Fibroblast of lung (primary cell): ENCODE data around the gene PLA2G12B. TPM values are rescaled to one million over a fixed set of nuclear protein-coding genes. Genes with fewer than 3 reads are reported as not detected.
"Not testable (repeated sequence)": the region's sequence is repeated elsewhere in the genome, so short reads cannot be mapped to it uniquely, and the experiment has no call there.

Source experiments
- DNase-seq, 2 donors: peaks; one replicate each; pipeline versions ENCODE4 v3.0.0 to v3.0.0-alpha.2; 2010; ENCODE audit warnings: low read depth in 2 of 2
- H2AFZ ChIP-seq: 2 replicates; pipeline ENCODE4 v1.5.1; 2012; ENCODE audit warnings: low read length, control low read depth, inconsistent platforms
- H3K27ac ChIP-seq: 2 replicates; pipeline ENCODE4 v1.5.1; 2011; ENCODE audit warnings: low read length, control low read depth; ENCODE audit not compliant: insufficient read depth
- H3K27me3 ChIP-seq: 2 replicates; pipeline ENCODE4 v1.5.1; 2011; ENCODE audit warnings: mild to moderate bottlenecking, low read length; ENCODE audit not compliant: control insufficient read depth, insufficient read depth
- H3K36me3 ChIP-seq: 2 replicates; pipeline ENCODE4 v1.5.1; 2011; ENCODE audit warnings: low read length; ENCODE audit not compliant: control insufficient read depth, insufficient read depth
- H3K4me1 ChIP-seq: 2 replicates; pipeline ENCODE4 v1.5.1; 2011; ENCODE audit warnings: low read length; ENCODE audit not compliant: control insufficient read depth, insufficient read depth; ENCODE audit errors: extremely low read depth
- H3K4me2 ChIP-seq: 2 replicates; pipeline ENCODE4 v1.5.1; 2011; ENCODE audit warnings: low read length, control low read depth; ENCODE audit not compliant: insufficient read depth; ENCODE audit errors: extremely low read depth
- H3K4me3 ChIP-seq, 4 experiments: fragments of 200-600 bp in 1 of 4; sonication (generic) in 1 of 4; replicated peaks in 1 of 4; 2 replicates each; pipeline ENCODE4 v1.5.1; 2011 to 2016; ENCODE audit warnings: low read length in 4 of 4, low read depth in 3 of 4, mild to moderate bottlenecking in 3 of 4, control low read depth in 2 of 4, inconsistent platforms in 1 of 4, mixed read lengths in 1 of 4; ENCODE audit not compliant: insufficient read depth in 1 of 4; ENCODE audit errors: control extremely low read depth in 1 of 4
- H3K79me2 ChIP-seq: 2 replicates; pipeline ENCODE4 v1.5.1; 2012; ENCODE audit warnings: mild to moderate bottlenecking, low read length, inconsistent platforms; ENCODE audit not compliant: control insufficient read depth, insufficient read depth
- H3K9ac ChIP-seq: 2 replicates; pipeline ENCODE4 v1.5.1; 2011; ENCODE audit warnings: mild to moderate bottlenecking, low read length, control low read depth; ENCODE audit not compliant: insufficient read depth
- H3K9me3 ChIP-seq: 2 replicates; pipeline ENCODE4 v1.5.1; 2012; ENCODE audit warnings: low read depth, low read length; ENCODE audit not compliant: control insufficient read depth, insufficient read depth
- H4K20me1 ChIP-seq: 2 replicates; pipeline ENCODE4 v1.5.1; 2011; ENCODE audit warnings: low read length; ENCODE audit not compliant: control insufficient read depth, insufficient read depth; ENCODE audit errors: extremely low read depth
- EZH2 ChIP-seq: IDR thresholded peaks from 2 replicates; pipeline ENCODE4 v1.5.1; 2012; ENCODE audit warnings: low read length, control low read depth, mild to moderate bottlenecking; ENCODE audit errors: missing control alignments
- polyA plus RNA-seq, 2 donors: library from polyadenylated mRNA; depleted of rRNA in 1 of 2; stranded (reverse) in 1 of 2; unstranded in 1 of 2; fragments of >200 nt; gene quantifications; 2 replicates each; pipeline ENCODE4 v1.2.1, GENCODE V29; 2011 to 2012; ENCODE audit warnings: missing spikeins in 1 of 2
- total RNA-seq: library from RNA; depleted of rRNA; stranded (reverse); fragments of >200 nt; gene quantifications from 2 replicates; pipeline ENCODE4 v1.2.1, GENCODE V29; 2014
- TF ChIP-seq, protein P1 (sequence below), 2 donors: IDR thresholded peaks in 1 of 2; conservative IDR thresholded peaks in 1 of 2; 1 replicate in 1 of 2; 2 replicates in 1 of 2; pipeline ENCODE4 v1.5.1; 2011 to 2012; ENCODE audit warnings: low read length in 2 of 2, control low read depth in 1 of 2, inconsistent platforms in 1 of 2, low read depth in 1 of 2, mild to moderate bottlenecking in 1 of 2

Gene PLA2G12B
- total and polyA plus RNA-seq, 2 donors (not counting 1 experiment from before 2014, with no cell fraction given), result not detected

DNA sequence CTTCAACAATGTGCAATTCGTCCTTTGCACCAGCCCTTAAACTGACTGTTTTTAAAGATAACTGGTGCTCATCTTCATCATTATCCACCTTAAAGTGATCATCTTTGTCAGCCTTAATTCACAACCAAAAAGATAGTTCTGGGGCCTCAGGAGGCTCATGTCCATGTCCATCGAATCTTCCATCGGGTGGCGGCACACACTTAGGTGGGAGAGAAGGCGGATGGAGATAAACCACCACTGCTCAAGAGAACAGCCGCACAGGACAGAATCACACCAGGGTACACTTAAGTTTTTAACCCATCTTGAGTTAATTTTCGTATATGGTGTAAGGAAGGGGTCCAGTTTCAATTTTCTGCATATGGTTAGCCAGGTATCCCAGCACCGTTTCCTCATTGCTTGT, 36.3 kb downstream of the PLA2G12B start:
- Histone ChIP-seq H3K36me3 (no peaks in the 10 kb centered on the region), H3K4me1 (no peaks in the 10 kb centered on the region), H3K4me2 (no peak overlapping the region), H4K20me1 (no peaks in the 10 kb centered on the region), H3K27ac (no peak overlapping the region), H3K9me3 (no peaks in the 10 kb centered on the region), H3K4me3 (no peak overlapping the region), H3K79me2 (no peaks in the 10 kb centered on the region), H2AFZ (no peak overlapping the region), H3K27me3 (no peaks in the 10 kb centered on the region), H3K9ac (no peak overlapping the region)
- DNase-seq, result no peak
- no peak for TF ChIP-seq EZH2
- TF ChIP-seq, protein P1, sequence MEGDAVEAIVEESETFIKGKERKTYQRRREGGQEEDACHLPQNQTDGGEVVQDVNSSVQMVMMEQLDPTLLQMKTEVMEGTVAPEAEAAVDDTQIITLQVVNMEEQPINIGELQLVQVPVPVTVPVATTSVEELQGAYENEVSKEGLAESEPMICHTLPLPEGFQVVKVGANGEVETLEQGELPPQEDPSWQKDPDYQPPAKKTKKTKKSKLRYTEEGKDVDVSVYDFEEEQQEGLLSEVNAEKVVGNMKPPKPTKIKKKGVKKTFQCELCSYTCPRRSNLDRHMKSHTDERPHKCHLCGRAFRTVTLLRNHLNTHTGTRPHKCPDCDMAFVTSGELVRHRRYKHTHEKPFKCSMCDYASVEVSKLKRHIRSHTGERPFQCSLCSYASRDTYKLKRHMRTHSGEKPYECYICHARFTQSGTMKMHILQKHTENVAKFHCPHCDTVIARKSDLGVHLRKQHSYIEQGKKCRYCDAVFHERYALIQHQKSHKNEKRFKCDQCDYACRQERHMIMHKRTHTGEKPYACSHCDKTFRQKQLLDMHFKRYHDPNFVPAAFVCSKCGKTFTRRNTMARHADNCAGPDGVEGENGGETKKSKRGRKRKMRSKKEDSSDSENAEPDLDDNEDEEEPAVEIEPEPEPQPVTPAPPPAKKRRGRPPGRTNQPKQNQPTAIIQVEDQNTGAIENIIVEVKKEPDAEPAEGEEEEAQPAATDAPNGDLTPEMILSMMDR (conservative IDR thresholded peaks at IDR 0.05 in 1 of 2, IDR thresholded peaks at IDR 0.05 in 1 of 2; ENCODE audit: low read depth in 1 of 2, low read length in 2 of 2), result no peak

DNA sequence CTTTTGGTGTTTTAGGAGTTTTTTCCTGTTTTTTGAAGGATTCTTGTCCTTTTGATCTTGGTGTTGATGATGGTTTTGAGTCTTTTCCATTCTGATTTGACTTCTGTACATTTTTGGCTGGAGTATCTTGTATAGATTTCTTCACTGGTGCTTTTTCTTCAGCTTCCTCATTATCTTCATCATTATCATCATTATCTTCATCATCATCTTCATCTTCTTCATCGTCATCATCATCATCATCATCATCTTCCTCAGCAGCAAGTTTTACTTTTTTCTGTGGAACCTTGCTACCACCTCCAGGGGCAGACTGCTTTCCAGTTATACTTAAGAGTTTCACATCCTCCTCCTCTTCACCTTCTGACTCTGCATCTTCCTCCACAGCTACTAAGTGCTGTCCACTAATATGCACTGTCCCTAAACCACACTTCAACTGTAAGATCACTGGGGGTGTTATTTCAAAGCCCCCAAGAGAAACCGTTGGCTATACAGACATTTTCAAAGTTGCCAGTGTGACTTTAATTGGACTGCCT, 36.7 kb downstream of the PLA2G12B start:
- H2AFZ ChIP-seq, H3K9ac ChIP-seq, H3K27me3 ChIP-seq, H3K27ac ChIP-seq, DNase-seq, H4K20me1 ChIP-seq, H3K4me3 ChIP-seq, H3K36me3 ChIP-seq, H3K4me1 ChIP-seq, H3K4me2 ChIP-seq, H3K9me3 ChIP-seq, H3K79me2 ChIP-seq: not testable (repeated sequence)

DNA sequence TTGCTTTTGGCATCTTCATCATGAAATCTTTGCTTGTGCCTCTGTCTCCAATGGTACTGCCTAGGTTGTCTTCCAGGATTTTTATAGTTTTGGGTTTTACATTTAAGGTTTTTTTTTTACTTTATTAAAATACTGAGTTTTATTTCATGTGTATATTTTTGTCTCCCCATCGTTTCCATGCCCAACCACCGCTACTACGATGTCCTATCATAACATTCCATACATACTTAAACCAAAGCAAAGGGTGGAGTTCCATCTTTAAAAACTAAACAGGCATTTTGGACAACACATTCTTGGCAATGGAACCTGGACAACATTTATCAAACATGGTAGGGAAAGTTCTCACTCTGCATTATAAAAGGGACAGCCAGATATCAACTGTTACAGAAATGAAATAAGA, 37.4 kb downstream of the PLA2G12B start:
- not testable (repeated sequence) for H3K27ac ChIP-seq, H3K36me3 ChIP-seq, H4K20me1 ChIP-seq, H3K79me2 ChIP-seq, H3K4me1 ChIP-seq, H3K9me3 ChIP-seq, H2AFZ ChIP-seq, H3K4me3 ChIP-seq, H3K9ac ChIP-seq, H3K27me3 ChIP-seq, H3K4me2 ChIP-seq
- DNase-seq, result peak in 1 of 2 donors; percentile 42

DNA sequence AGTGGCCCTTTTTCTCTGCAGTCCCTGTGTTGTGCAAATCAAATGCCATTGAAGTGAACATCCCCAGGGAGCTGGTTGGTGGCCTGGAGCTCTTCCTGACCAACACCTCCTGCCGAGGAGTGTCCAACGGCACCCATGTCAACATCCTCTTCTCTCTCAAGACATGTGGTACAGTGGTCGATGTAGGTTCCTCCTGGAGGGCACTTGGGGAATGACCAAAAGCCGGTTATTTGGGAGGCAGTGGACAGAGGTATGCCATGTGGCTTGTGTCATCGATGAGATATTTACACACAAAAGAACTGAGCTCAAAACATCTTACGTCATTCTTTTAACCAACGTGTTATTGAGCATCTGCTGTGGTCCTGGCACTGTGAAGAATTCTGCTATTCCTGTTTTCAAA, 41.3 kb downstream of the PLA2G12B start:
- Histone ChIP-seq H2AFZ (no peak overlapping the region), H3K27me3 (no peaks in the 10 kb centered on the region), H3K9ac (no peak overlapping the region), H4K20me1 (no peaks in the 10 kb centered on the region), H3K27ac (no peak overlapping the region), H3K4me2 (no peak overlapping the region), H3K9me3 (no peaks in the 10 kb centered on the region), H3K4me1 (no peaks in the 10 kb centered on the region), H3K36me3 (no peaks in the 10 kb centered on the region), H3K4me3 (no peak overlapping the region), H3K79me2 (no peaks in the 10 kb centered on the region)
- TF ChIP-seq, protein P1 (conservative IDR thresholded peaks at IDR 0.05 in 1 of 2, IDR thresholded peaks at IDR 0.05 in 1 of 2; ENCODE audit: low read depth in 1 of 2, low read length in 2 of 2), result no peak
- no peak for TF ChIP-seq EZH2
- DNase-seq, result no peak
